Muscle layer of duodenum (tissue), 2 donors: ENCODE results near the gene DAPP1.
"Not testable (repeated sequence)": the region's sequence is repeated elsewhere in the genome, so short reads cannot be mapped to it uniquely, and the experiment has no call there.

Source experiments
- H3K27ac ChIP-seq: one replicate; pipeline ENCODE4 v1.7.0; 2013; ENCODE audit warnings: mild to moderate bottlenecking, low read length
- H3K27me3 ChIP-seq: one replicate; pipeline ENCODE4 v1.7.0; 2013; ENCODE audit warnings: low read depth, mild to moderate bottlenecking, control low read depth, low read length
- H3K36me3 ChIP-seq, 2 donors: one replicate each; pipeline ENCODE4 v1.7.0; 2013; ENCODE audit warnings: low read length in 2 of 2, control low read depth in 1 of 2, mild to moderate bottlenecking in 1 of 2; ENCODE audit not compliant: insufficient read depth in 2 of 2, control insufficient read depth in 1 of 2
- H3K4me1 ChIP-seq, 2 donors: one replicate each; pipeline ENCODE4 v1.7.0; 2013; ENCODE audit warnings: low read length in 2 of 2, mild to moderate bottlenecking in 2 of 2, control low read depth in 1 of 2, moderate library complexity in 1 of 2; ENCODE audit not compliant: insufficient read depth in 2 of 2, control insufficient read depth in 1 of 2
- H3K4me3 ChIP-seq, 2 donors: one replicate each; pipeline ENCODE4 v1.7.0; 2013; ENCODE audit warnings: low read length in 2 of 2, low read depth in 1 of 2, mild to moderate bottlenecking in 1 of 2
- H3K9me3 ChIP-seq, 2 donors: one replicate each; pipeline ENCODE4 v1.7.0; 2013; ENCODE audit warnings: low read length in 2 of 2, control low read depth in 1 of 2, mild to moderate bottlenecking in 1 of 2; ENCODE audit not compliant: control insufficient read depth in 1 of 2
- donor health status: healthy.

Gene DAPP1, protein sequence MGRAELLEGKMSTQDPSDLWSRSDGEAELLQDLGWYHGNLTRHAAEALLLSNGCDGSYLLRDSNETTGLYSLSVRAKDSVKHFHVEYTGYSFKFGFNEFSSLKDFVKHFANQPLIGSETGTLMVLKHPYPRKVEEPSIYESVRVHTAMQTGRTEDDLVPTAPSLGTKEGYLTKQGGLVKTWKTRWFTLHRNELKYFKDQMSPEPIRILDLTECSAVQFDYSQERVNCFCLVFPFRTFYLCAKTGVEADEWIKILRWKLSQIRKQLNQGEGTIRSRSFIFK

DNA sequence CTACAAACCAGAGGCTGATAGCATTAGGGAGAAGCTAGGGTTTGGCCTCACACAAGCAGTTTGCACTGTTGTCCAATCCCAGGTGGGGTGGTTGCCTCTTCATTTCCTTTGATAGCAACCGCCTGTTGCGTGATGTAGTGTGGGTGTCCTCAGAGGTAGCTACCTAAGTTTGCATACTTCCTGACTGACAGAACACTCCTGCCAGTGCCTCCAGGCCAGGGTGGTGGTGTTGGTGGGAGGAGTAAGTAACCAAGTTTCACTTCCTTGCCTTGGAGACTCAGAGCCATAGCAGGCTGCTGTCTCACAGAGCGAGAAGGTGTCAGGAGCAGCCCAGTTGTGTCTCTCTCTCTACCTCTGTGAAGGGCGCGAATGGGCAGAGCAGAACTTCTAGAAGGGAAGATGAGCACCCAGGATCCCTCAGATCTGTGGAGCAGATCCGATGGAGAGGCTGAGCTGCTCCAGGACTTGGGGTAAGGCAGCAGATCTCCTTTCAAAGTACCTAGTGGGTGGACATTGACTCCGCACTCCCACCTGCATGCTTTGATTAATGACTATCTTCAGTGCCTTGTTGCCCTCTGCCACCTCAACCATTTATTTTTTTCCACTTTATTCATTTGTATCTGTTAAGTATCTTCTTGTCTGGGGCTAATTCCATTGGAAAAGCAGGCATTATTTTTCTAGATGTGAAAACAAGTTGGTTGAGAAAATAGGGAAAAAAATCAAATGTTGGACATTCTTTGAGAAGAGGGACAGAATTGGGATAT is at the start of gene DAPP1:
DAPP1 (plus strand) TSS at position 283 of the 764 bp plus-strand sequence; CDS start at position 370, 87 bp downstream.
- Histone ChIP-seq H3K4me3 (peak within 1 kb of the TSS; percentile 33 to 54), H3K4me1 (no peaks in the 10 kb centered on the region), H3K9me3 (no peaks in the 10 kb centered on the region), H3K27me3 (no peaks in the 10 kb centered on the region), H3K36me3 (no peaks in the 10 kb centered on the region), H3K27ac (peak within 1 kb of the TSS; percentile 57)

DNA sequence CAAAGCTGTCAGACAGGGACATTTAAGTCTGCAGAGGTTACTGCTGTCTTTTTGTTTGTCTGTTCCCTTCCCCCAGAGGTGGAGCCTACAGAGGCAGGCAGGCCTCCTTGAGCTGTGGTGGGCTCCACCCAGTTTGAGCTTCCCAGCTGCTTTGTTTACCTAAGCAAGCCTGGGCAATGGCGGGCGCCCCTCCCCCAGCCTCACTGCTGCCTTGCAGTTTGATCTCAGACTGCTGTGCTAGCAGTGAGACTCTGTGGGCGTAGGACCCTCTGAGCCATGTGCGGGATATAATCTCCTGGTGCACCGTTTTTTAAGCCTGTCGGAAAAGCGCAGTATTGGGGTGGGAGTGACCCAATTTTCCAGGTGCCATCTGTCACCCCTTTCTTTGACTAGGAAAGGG is 45.8 kb upstream of the DAPP1 start:
- not testable (repeated sequence) for H3K36me3 ChIP-seq, H3K9me3 ChIP-seq, H3K4me1 ChIP-seq, H3K4me3 ChIP-seq, H3K27me3 ChIP-seq, H3K27ac ChIP-seq

DNA sequence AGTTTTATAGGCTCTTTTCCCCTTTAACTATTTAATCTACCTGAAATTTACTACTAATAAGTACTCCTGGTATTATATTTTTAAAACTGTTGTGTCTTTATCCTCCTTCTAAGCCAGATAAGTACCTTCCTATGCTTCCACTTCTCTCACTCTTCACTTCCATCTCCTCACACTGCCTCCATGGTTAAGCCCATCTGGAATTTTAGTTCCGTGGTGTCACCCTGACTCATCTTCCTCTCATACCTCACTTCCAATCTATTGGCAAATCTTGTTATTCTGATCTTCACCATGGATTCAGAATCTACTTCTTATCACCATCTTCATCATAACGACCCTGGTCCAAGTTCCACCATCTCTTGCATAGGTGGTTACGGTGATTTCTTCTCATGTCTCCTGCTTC is 32.7 kb upstream of the DAPP1 start:
- Histone ChIP-seq H3K36me3 (no peaks in the 10 kb centered on the region), H3K9me3 (no peaks in the 10 kb centered on the region), H3K4me3 (no peak overlapping the region), H3K27ac (no peak overlapping the region), H3K4me1 (no peaks in the 10 kb centered on the region), H3K27me3 (no peaks in the 10 kb centered on the region)

DNA sequence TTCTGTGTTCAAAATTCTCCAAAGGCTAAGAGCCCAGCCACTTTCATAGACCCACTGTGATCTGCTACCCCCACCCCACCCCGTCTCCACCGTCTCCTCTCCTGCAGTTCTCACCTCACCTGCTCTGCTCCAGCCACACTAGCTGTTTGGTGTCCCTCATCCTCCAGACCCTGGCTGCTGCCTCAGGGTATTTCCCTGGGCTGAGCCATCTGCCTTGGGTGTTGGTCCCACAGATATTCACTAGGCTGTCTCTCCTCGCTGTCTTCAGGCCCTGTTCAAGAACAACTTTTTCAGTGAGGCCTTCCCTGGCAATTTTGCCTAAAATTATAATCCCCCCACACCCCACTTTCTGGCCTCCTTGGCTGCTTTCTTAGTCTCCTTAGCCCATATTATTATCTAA is 31.8 kb upstream of the DAPP1 start:
- no peak overlapping the region for H3K4me3 ChIP-seq
- no peak overlapping the region for H3K27ac ChIP-seq
- H3K27me3 ChIP-seq, result no peaks in the 10 kb centered on the region
- no peaks in the 10 kb centered on the region for H3K4me1 ChIP-seq
- no peaks in the 10 kb centered on the region for H3K36me3 ChIP-seq
- H3K9me3 ChIP-seq, result no peaks in the 10 kb centered on the region

DNA sequence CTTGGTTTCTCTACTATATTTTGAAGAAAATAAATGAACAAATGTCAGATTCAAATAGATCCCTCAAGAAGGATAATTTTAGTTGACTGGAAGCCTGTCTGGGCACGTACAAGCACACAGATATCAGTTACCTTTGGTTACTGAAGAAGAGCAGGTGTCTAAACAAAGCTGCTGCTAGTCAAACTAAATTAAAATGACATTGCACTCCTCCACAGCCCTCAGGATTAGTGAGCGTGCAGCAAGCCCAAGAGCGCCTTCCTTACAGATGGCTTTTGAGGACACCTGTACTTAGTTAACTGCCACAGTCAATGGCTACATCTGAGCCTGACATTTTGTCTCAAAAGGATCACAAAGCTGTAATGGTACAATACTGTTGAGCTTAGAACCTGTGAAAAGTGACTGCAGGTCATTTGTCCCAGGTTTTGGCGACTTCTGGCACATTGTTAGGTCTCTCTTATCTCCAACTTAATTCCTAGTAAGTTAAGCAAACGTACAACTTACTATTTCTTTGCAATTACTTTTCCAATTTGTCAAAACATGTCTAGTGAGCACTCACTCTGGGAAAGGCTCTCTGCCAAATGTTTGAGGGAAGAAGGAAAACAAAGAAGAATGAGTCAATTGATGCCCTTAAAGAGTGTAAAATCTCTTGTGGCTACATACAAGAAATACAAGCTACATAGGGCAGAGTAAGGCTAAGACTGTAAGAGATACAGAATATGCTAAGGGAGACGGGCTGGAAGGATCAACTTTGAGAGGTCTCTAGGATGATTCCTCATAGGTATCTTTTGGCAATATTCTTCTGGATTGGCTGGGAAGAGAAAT is 25.6 kb upstream of the DAPP1 start:
- Histone ChIP-seq H3K27ac (no peak overlapping the region), H3K36me3 (no peaks in the 10 kb centered on the region), H3K4me1 (no peaks in the 10 kb centered on the region), H3K27me3 (no peaks in the 10 kb centered on the region), H3K4me3 (no peak overlapping the region), H3K9me3 (no peaks in the 10 kb centered on the region)

DNA sequence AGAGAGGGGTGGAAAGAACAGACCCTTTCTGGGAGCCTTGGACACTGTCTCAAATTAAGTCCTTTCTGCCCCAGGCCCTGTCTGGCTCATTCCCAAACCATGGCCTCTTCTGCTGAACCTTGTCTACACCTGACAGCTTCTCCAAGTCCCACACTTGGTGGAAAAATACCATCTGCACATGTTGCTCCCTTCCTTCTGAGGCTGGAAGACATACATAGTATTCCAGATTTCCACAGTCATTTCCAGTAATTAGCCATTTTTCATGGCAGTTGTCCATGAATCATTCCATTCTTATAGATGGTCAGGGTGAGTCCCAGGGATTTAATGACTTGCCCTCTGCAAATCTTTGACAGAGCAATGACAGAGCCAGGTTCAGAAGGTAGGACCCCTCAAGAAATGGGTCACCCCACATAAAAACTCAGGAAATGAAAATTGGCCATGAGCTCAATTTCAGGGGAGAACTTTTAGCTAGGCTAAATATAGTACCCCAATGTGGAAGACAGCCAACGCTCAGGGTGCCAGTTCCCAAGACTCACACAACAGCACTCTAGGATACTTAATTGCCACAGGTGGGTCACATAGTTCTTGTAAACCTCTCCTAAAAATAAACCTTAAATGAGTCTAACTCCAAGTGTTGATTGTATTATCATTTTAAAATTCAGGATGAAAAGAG is 16.2 kb upstream of the DAPP1 start:
- H3K27ac ChIP-seq, result no peak overlapping the region
- H3K4me3 ChIP-seq, result no peak overlapping the region
- no peaks in the 10 kb centered on the region for H3K36me3 ChIP-seq
- H3K4me1 ChIP-seq, result no peaks in the 10 kb centered on the region
- no peaks in the 10 kb centered on the region for H3K9me3 ChIP-seq
- no peaks in the 10 kb centered on the region for H3K27me3 ChIP-seq

DNA sequence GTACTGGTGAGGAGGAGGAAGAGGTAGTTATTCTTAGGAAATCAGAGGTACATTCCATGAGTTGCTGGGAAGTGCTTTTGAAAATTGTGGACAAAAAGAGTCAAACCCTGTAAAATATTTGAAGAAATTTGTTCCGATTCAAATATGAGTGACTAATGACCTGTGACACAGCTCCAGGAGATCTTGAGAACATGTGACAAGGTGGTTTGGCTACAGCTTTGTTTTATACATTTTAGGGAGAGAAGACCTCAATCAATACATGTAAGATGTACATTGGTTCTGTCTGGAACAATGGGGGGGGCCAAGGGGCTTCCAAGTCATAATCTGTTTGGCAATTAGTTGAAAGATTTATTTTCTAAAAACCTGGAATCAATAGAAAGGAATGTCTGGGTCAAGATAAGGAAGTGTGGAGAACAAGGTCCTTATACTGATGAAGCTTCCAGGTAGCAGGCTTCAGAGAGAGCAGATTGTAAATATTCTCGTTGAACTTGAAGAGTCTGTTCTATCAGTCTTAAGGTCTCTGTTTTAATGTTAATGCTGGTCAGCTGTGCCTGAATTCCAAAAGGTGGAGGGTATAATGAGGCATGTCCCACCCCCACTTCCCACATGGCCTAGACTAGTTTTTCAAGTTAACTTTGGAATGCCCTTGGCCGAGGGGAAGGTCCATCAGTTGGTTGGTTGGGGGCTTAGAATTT is 15.5 kb upstream of the DAPP1 start:
- Histone ChIP-seq H3K4me3 (no peak overlapping the region), H3K4me1 (no peaks in the 10 kb centered on the region), H3K9me3 (no peaks in the 10 kb centered on the region), H3K27me3 (no peaks in the 10 kb centered on the region), H3K27ac (no peak overlapping the region), H3K36me3 (no peaks in the 10 kb centered on the region)

DNA sequence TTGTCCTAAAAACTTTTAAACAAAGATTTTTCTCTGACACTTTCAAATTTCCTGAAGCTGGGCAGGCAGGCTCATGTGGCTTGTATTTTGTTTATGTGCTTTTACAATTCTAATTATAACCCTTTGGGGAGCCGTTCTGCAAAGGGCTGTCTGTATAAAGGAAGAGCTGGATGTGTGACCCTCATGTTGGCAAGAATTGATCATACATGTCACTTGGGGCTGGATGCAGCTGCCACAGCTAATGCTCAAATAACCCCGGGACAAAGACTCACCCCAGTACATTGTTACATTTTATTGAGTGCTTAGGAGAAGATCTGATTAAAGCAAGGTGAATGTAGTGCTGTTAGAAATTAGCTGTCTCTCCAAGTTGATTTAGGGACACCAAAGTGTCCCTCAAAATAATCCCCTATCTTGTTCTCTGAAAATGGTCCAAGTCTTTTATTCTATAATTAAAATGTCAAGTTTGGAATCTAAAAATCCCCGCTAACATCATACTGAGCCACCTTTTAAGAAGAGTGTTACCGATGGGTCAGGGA is 13.0 kb upstream of the DAPP1 start:
- no peaks in the 10 kb centered on the region for H3K36me3 ChIP-seq
- no peaks in the 10 kb centered on the region for H3K9me3 ChIP-seq
- H3K4me3 ChIP-seq, result no peak overlapping the region
- H3K4me1 ChIP-seq, result no peaks in the 10 kb centered on the region
- no peak overlapping the region for H3K27ac ChIP-seq
- H3K27me3 ChIP-seq, result no peaks in the 10 kb centered on the region

DNA sequence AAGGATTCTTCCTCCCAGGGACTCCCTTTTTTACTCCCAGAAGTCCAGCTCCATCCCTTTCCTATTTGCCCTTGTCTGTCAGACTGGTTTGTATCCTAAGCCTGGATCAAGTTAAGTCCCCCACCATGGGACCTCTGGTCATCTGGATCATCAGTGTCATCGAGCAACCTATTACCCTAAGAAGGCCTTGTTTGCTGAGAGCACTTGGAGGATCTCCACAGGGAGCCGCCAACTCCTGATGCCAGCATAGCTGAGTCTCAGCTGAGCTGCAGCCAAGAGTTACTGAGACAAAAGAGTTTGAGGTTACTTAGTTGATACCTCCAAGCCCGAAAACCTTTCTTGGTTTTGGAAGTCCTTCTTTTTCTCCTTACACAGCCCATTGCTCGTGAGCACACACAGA is 10.1 kb upstream of the DAPP1 start:
- Histone ChIP-seq H3K27ac (no peak overlapping the region), H3K27me3 (no peaks in the 10 kb centered on the region), H3K4me3 (no peak overlapping the region), H3K9me3 (no peaks in the 10 kb centered on the region), H3K36me3 (no peaks in the 10 kb centered on the region), H3K4me1 (no peaks in the 10 kb centered on the region)

DNA sequence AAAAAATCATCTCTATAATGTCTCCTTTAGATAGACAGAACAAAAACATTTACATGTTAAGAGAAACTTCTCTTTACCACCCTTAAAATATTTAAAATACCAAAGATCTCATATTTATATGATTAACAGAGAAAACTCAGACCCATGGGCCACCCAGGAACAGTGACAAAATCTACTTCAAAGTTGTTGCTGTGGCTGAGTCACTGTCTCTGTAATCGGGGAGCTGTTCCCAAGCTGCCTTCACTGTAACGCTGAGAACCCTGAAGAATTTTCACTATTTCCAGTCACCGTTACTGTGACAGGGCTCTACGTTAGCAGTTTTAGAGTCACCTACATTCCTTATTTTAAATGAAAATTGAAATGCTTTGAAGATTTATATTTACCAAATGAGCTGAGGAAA is 9.0 kb upstream of the DAPP1 start:
- Histone ChIP-seq H3K36me3 (no peaks in the 10 kb centered on the region), H3K27ac (no peak overlapping the region), H3K27me3 (no peaks in the 10 kb centered on the region), H3K4me3 (no peak overlapping the region), H3K9me3 (no peaks in the 10 kb centered on the region), H3K4me1 (no peaks in the 10 kb centered on the region)
